NB4 (cell line): Measurements from ENCODE around the gene RASSF3.

Experiments
- CTCF ChIP-seq: IDR thresholded peaks from one replicate; pipeline ENCODE4 v1.5.1; 2012; ENCODE audit warnings: low read depth, low read length
- POLR2A ChIP-seq: IDR thresholded peaks from 2 replicates; pipeline ENCODE4 v1.6.1; 2011; ENCODE audit warnings: mild to moderate bottlenecking; ENCODE audit not compliant: insufficient read length; ENCODE audit errors: extremely low read depth

GRCh38 chr12:64633940-64634337, 23.6 kb downstream of the RASSF3 start:
- TF ChIP-seq POLR2A (no peak), CTCF (no peak)
